HepG2 (cell line): ENCODE data around the gene ZCWPW2. TPM values are rescaled to one million over a fixed set of nuclear protein-coding genes. Genes with fewer than 3 reads are reported as not detected.

Experiments
- ATAC-seq: fragments of 200-7000 bp; cut with Tn5 transposase; 3 replicates; pipeline ENCODE4 v1.9.1; 2020; ENCODE audit warnings: mild to moderate bottlenecking, moderate library complexity
- BruUV-seq: library from RNA; stranded (reverse); fragments of 400-500 nt; replicated peaks from 2 replicates; lab custom pipeline; 2021; lab: Mats Ljungman, UMichigan
- CTCF ChIA-PET: fragments of 300-600 bp; formaldehyde crosslinking; extraction: SDS; loops from one replicate; lab custom pipeline; 2021; ENCODE audit warnings: low total read pairs, inconsistent platforms, low intra/inter-chr PET ratio; lab: Yijun Ruan, JAX
- POLR2A ChIA-PET: fragments of 350-600 bp; sonication (Branson Sonifier 250); formaldehyde crosslinking; loops from one replicate; lab custom pipeline; 2020; ENCODE audit warnings: antibody characterized with exemption, inconsistent platforms; lab: Yijun Ruan, JAX
- DNase-seq: peaks from one replicate; pipeline ENCODE4 v3.0.0-alpha.2; 2015; ENCODE audit warnings: low spot score
- FAIRE-seq: peaks from 3 replicates; lab custom pipeline; 2011; peaks lifted over from hg19 to GRCh38; lab: Jason Lieb, UNC
- H2AFZ ChIP-seq: one replicate; pipeline ENCODE4 v1.6.1; 2011; ENCODE audit warnings: low read length, inconsistent platforms
- H3K27ac ChIP-seq: fragments of 300-600 bp; 3 replicates; pipeline ENCODE4 v1.8.0; 2011; ENCODE audit warnings: mixed run types, mild to moderate bottlenecking, mixed read lengths, low read length, inconsistent platforms; ENCODE audit not compliant: insufficient read depth; ENCODE audit errors: extremely low read length
- H3K27me3 ChIP-seq, 2 experiments: fragments of 200-600 bp in 1 of 2; 2 replicates in 1 of 2; 3 replicates in 1 of 2; pipeline versions ENCODE4 v1.6.0 to v1.8.0; 2011; ENCODE audit warnings: low read length in 2 of 2, mild to moderate bottlenecking in 2 of 2, moderate library complexity in 2 of 2, inconsistent platforms in 1 of 2; ENCODE audit not compliant: insufficient read depth in 2 of 2, control insufficient read depth in 1 of 2
- H3K36me3 ChIP-seq, 2 experiments: fragments of 200-600 bp in 1 of 2; replicated peaks in 1 of 2; 2 replicates in 1 of 2; 3 replicates in 1 of 2; pipeline versions ENCODE4 v1.5.1 to v1.8.0; 2011; ENCODE audit warnings: low read length in 2 of 2, inconsistent platforms in 1 of 2; ENCODE audit not compliant: insufficient read depth in 2 of 2, control insufficient read depth in 1 of 2
- H3K4me1 ChIP-seq: 2 replicates; pipeline ENCODE4 v1.5.1; 2012; ENCODE audit warnings: low read length, inconsistent platforms; ENCODE audit not compliant: insufficient read depth
- H3K4me2 ChIP-seq: 2 replicates; pipeline ENCODE4 v1.6.0; 2011; ENCODE audit warnings: low read depth, low read length, inconsistent platforms
- H3K4me3 ChIP-seq, 3 experiments: fragments of 200-600 bp in 1 of 3; sonication (generic), shearing (Covaris generic) in 1 of 3; replicated peaks in 1 of 3; 2 replicates each; pipeline ENCODE4 v1.5.1; 2011 to 2016; ENCODE audit warnings: low read length in 3 of 3, inconsistent platforms in 2 of 3, low read depth in 2 of 3, mild to moderate bottlenecking in 2 of 3, control low read depth in 1 of 3, mixed read lengths in 1 of 3; ENCODE audit not compliant: insufficient read depth in 1 of 3
- H3K79me2 ChIP-seq: one replicate; pipeline ENCODE4 v1.6.1; 2011; ENCODE audit warnings: low read length, inconsistent platforms; ENCODE audit not compliant: insufficient read depth
- H3K9ac ChIP-seq: 2 replicates; pipeline ENCODE4 v1.6.0; 2011; ENCODE audit warnings: mild to moderate bottlenecking, low read depth, low read length, inconsistent platforms; ENCODE audit not compliant: insufficient read depth
- H3K9me3 ChIP-seq: 2 replicates; pipeline ENCODE4 v1.5.1; 2012; ENCODE audit warnings: mild to moderate bottlenecking, low read length
- H4K20me1 ChIP-seq: 2 replicates; pipeline ENCODE4 v1.6.0; 2011; ENCODE audit warnings: inconsistent platforms, mild to moderate bottlenecking, low read length, moderate library complexity; ENCODE audit not compliant: insufficient read depth
- KLF9 ChIP-seq: IDR thresholded peaks from 2 replicates; pipeline ENCODE4 v1.6.1; 2016; ENCODE audit warnings: low read depth
- NCOA2 ChIP-seq: sonication (generic); formaldehyde crosslinking; IDR thresholded peaks from 2 replicates; pipeline ENCODE4 v1.8.0; 2022; ENCODE audit warnings: inconsistent platforms
- NONO ChIP-seq, 2 experiments: fragments of 450-650 bp in 1 of 2; sonication (generic) in 1 of 2; formaldehyde crosslinking in 1 of 2; IDR thresholded peaks in 1 of 2; conservative IDR thresholded peaks in 1 of 2; 2 replicates each; pipeline versions ENCODE4 v1.6.1 to v1.8.0; 2017 to 2022; ENCODE audit warnings: mild to moderate bottlenecking in 1 of 2, missing genetic modification reagents in 1 of 2, moderate library complexity in 1 of 2
- TBL1XR1 ChIP-seq: fragments of 150-350 bp; IDR thresholded peaks from 2 replicates; pipeline ENCODE4 v1.6.1; 2014; ENCODE audit warnings: borderline replicate concordance, low read length; ENCODE audit not compliant: partially characterized antibody
- TMF1 ChIP-seq: sonication (generic); formaldehyde crosslinking; IDR thresholded peaks from 2 replicates; pipeline ENCODE4 v1.8.1; 2022; ENCODE audit warnings: low read depth, missing genetic modification reagents
- ZMYM2 ChIP-seq: sonication (generic); formaldehyde crosslinking; IDR thresholded peaks from 2 replicates; pipeline ENCODE4 v1.8.0; 2022; ENCODE audit warnings: mild to moderate bottlenecking, missing genetic modification reagents
- ZNF207 ChIP-seq: fragments of 450-650 bp; IDR thresholded peaks from 2 replicates; pipeline ENCODE4 v1.6.1; 2016; ENCODE audit warnings: antibody characterized with exemption, borderline replicate concordance
- ZSCAN21 ChIP-seq: sonication (generic); formaldehyde crosslinking; IDR thresholded peaks from 2 replicates; pipeline ENCODE4 v1.8.0; 2022; ENCODE audit warnings: mild to moderate bottlenecking, missing genetic modification reagents, moderate library complexity, borderline replicate concordance
- ZSCAN5A ChIP-seq: sonication (generic); formaldehyde crosslinking; IDR thresholded peaks from 2 replicates; pipeline ENCODE4 v1.8.0; 2022; ENCODE audit warnings: mild to moderate bottlenecking, missing genetic modification reagents, borderline replicate concordance
- WGBS: methylation state at CpG from one replicate; pipeline ENCODE4 v1.1.6; 2017; ENCODE audit warnings: low lambda C conversion rate; 5-methylcytosine and 5-hydroxymethylcytosine counted together
- in situ Hi-C: cut with HindIII; loops from 2 replicates; pipeline ENCODE4 v1.10.0; 2017; ENCODE audit warnings: low pct_unique_long_range_greater_than_20kb; ENCODE audit not compliant: extremely low pct_ligation_motif_present
- intact Hi-C: fragments of 100-400 bp; cut with micrococcal nuclease; formaldehyde crosslinking; loops from one replicate; pipeline ENCODE4 v1.10.0; 2022; ENCODE audit not compliant: unreplicated experiment
- polyA plus RNA-seq, 8 experiments: library from polyadenylated mRNA; depleted of rRNA in 3 of 8; stranded (reverse) in 7 of 8; unstranded in 1 of 8; fragments of >200 nt; fragmentation: Illumina TruSeq in 4 of 8; extraction: Trizol in 4 of 8; gene quantifications; 2 replicates each; pipeline versions ENCODE4 v1.2.1 to v1.2.3, GENCODE V29; 2011 to 2016; ENCODE audit warnings: low read depth in 4 of 8, missing spikeins in 1 of 8, mixed read lengths in 1 of 8; ENCODE audit not compliant: insufficient read depth in 1 of 8
- total RNA-seq, 5 experiments: library from RNA; depleted of rRNA; stranded (reverse); fragments of >200 nt; fragmentation: Illumina TruSeq; extraction: Trizol; gene quantifications; 2 replicates each; pipeline ENCODE4 v1.2.3, GENCODE V29; 2016; ENCODE audit warnings: low read depth in 1 of 5
- TF ChIP-seq, protein P1 (sequence below): sonication (generic); formaldehyde crosslinking; IDR thresholded peaks from 2 replicates; pipeline ENCODE4 v1.5.1; 2020; ENCODE audit warnings: mild to moderate bottlenecking, moderate library complexity, missing genetic modification reagents

ZCWPW2 gene
- total and polyA plus RNA-seq, 2 of the 13 experiments (the other 11 are each of a cell fraction or from before 2014, with no cell fraction given) = 0.17 to 0.53 TPM

DNA sequence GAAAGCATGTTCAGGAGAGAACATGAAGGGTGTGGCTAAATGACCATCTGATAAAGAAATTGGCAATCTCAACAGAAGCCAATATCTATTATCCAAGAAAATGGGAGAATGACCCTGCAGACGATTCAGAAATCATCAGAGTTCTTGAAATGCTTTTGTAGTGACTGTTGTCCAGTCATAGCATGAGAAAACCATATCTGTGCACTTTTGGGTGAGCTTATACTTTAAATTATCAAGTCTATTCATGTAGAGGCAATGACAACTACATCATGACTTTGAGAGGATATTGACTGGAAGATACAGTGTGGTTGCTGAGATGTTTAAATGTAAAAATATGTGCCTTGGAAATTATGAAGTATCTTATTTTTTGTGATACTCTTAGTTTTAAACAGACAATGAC, 57.7 kb downstream of the ZCWPW2 start:
- WGBS = 0% methylated on average over 1 of the region's 1 CpG
- ATAC-seq (no peak), FAIRE-seq (no peak), DNase-seq (no peak)
- H3K79me2 ChIP-seq = no peaks in the 10 kb centered on the region
- no peak overlapping the region for H3K4me3 ChIP-seq
- H3K36me3 ChIP-seq = no peaks in the 10 kb centered on the region
- H3K9ac ChIP-seq = no peak overlapping the region
- H3K4me2 ChIP-seq = no peak overlapping the region
- H3K4me1 ChIP-seq = no peaks in the 10 kb centered on the region
- peaks cover 54% of the 10 kb centered on the region for H3K9me3 ChIP-seq
- no peak overlapping the region for H2AFZ ChIP-seq
- TF ChIP-seq NONO (IDR thresholded peaks at IDR 0.05) = no peak
- no peak for TF ChIP-seq NONO (CRISPR knock-in tag; conservative IDR thresholded peaks at IDR 0.05)
- no peak for TF ChIP-seq TMF1 (CRISPR knock-in tag)
- TF ChIP-seq, protein P1, sequence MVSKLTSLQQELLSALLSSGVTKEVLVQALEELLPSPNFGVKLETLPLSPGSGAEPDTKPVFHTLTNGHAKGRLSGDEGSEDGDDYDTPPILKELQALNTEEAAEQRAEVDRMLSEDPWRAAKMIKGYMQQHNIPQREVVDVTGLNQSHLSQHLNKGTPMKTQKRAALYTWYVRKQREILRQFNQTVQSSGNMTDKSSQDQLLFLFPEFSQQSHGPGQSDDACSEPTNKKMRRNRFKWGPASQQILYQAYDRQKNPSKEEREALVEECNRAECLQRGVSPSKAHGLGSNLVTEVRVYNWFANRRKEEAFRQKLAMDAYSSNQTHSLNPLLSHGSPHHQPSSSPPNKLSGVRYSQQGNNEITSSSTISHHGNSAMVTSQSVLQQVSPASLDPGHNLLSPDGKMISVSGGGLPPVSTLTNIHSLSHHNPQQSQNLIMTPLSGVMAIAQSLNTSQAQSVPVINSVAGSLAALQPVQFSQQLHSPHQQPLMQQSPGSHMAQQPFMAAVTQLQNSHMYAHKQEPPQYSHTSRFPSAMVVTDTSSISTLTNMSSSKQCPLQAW (CRISPR knock-in tag) = no peak
- no peak for TF ChIP-seq ZSCAN5A (CRISPR knock-in tag)
- no peak for TF ChIP-seq ZSCAN21 (CRISPR knock-in tag)
- no peak for TF ChIP-seq ZNF207
- TF ChIP-seq ZMYM2 (CRISPR knock-in tag) = no peak
- no peak for TF ChIP-seq NCOA2 (CRISPR knock-in tag)
- TF ChIP-seq KLF9 (CRISPR knock-in tag) = no peak
- TF ChIP-seq TBL1XR1 = no peak
- BruUV-seq = no TSS peak
- H3K27me3 ChIP-seq = no peaks in the 10 kb centered on the region
- in situ Hi-C loops (no loop called here), intact Hi-C loops (no loop called here)
- CTCF ChIA-PET = no interaction called here
- no peaks in the 10 kb centered on the region for H4K20me1 ChIP-seq
- no peak overlapping the region for H3K27ac ChIP-seq
- POLR2A ChIA-PET = no interaction called here
